Activated CD4-positive, alpha-beta T cell treated with anti-CD3 and anti-CD28 coated beads, Interleukin-2, amount 50 U/mL, for 24 hours (primary cell): ENCODE results near the gene C4orf46.

Source experiments
- DNase-seq, 2 donors: peaks; one replicate each; pipeline ENCODE4 v3.0.0-alpha.2; 2020; ENCODE audit warnings: low read depth in 1 of 2, low spot score in 1 of 2

C4orf46 gene

DNA sequence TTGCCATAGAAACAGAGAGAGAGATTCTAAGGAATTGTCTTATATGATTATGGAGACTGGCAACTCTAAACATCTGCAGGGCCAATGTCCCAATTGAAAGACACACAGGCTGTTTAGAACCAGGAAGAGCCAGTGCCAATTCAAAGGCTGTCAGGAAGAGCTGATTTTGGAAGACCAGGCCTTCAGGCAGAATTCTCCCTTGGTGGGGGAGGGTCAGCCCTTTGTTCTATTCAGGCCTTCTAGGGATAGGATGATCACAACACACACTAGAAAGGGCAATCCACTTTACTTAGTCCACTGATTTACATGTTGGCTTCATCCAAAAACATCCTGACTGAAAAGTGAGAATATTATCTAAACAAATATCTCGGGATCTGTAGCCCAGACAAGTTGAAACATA is 15.2 kb downstream of the C4orf46 start:
- DNase-seq = no peak

DNA sequence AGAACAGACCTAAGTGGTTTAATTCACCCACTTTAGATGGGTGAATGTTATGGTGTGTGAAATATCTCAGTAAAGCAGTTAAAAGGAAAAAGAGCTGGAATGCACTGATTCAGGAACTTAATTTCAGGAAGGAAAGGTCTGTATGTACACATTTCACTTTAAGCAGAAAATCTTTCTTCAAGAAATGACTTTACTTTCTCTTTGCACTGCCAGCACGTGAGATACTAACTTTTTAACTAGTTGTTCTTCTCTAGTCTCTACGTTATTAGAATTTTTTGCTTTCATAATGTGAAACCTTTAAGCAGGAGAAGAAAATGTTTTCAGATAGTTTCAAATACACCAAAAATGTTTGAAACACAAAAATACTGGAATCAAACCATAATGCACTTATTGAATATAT is 18.8 kb downstream of the C4orf46 start:
- no peak for DNase-seq

DNA sequence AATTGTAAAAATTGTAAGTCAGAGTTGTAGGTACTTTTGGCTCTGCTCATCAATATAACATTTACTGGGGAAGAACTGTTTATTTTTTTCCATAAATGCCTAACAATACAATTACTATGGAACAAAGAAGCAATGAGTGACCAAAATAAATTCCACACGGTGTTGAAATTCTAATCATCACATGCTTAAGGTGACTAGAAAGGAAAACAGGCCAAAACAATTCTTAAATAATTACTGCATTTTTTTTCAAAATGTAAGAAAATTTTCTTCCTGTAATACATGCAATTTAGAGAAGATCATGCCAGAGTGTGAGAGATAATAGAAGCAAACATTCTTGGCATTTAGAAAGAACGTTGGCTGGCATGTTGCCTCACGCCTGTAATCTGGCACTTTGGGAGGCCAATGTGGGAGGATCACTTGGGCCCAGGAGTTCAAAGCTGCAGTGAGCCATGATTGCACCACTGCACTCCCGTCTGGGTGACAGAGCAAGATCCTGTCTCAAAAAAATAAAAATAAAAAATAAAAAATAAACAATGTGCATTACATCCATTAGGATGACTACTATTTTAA is 22.5 kb downstream of the C4orf46 start:
- DNase-seq = no peak

DNA sequence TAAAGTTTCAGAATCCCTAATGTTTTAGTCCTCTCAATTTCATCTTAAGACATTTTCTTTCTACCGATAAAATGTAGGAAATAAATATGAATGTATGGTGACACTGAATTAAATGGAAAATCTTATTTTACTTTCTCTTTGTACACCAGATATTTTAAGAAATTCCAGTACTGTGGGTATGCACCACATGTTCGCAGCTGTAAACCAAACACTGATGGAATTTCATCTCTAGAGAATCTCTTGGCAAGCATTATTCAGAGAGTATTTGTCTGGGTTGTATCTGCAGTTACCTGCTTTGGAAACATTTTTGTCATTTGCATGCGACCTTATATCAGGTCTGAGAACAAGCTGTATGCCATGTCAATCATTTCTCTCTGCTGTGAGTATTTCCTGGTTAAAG is 26.9 kb downstream of the C4orf46 start:
- DNase-seq = no peak

DNA sequence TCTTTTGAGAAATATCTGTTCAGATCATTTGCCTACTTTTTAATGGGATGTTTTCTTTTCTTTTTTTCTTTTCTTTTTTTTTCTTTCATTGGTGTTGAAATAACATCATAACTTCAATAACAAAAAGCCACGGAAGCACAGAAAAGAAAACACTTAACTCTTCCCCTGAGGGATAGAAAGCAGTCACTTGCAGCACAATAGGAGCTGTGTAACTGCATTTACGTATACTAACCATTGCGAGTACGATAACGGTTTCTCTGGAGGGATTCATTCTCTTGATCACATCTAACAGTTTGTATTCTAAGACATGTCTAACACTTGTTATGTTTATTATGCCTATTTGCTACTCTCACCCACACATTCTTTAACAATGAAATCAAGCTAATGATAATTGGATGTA is 27.3 kb downstream of the C4orf46 start:
- no peak for DNase-seq

DNA sequence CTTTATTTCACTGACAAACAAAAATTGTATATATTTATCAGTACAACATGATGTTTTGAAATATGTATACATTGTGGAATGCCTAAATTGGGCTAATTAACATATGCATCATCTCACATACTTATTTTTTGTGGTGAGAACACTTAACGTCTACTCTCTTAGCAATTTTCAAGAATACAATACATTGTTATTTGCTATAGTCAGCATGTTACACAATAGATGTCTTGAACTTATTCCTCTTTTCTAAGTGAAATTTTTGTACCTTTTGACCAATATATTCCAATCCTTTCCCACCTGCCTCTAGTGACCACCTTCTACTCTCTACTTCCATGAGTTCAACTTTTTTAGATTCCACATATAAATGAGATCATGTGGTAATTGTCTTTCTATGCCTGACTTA is 35.1 kb downstream of the C4orf46 start:
- no peak for DNase-seq

DNA sequence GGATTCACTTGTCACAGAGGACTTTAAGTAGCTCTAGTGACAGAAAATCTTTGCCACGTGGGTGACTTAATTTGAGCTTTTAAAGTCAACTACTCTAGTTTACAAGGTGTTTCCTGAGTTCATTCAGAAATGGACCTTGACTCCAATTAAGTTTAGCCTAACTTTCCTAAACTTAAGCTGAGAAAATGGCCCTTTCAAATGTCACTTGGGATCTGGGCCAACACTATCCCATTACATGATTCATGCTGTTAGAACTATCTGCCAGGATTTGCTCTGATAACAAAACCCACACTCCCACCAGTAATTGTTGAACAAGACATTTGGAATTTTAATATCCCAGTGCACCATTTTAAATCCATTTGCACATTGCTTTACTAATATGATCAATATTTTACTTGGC is 40.8 kb downstream of the C4orf46 start:
- no peak for DNase-seq

DNA sequence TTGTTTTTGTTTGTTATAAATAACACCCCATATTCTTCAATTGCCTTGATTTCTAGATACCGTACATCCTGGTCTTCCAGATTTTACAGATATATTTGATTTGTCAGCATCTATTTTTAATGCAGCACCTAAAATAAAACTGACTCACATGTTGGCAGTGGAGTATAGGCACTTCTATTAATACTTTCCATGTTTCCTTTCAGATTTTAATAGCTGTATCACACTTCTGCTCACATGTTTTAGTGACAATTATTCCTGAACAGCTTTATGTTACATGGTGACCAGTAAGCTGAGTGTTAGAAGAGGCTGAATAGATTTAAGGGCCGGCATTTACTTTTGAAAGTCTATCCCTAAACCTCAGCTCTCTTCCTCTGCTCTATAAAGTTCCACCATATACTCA is 46.1 kb downstream of the C4orf46 start:
- no peak for DNase-seq

DNA sequence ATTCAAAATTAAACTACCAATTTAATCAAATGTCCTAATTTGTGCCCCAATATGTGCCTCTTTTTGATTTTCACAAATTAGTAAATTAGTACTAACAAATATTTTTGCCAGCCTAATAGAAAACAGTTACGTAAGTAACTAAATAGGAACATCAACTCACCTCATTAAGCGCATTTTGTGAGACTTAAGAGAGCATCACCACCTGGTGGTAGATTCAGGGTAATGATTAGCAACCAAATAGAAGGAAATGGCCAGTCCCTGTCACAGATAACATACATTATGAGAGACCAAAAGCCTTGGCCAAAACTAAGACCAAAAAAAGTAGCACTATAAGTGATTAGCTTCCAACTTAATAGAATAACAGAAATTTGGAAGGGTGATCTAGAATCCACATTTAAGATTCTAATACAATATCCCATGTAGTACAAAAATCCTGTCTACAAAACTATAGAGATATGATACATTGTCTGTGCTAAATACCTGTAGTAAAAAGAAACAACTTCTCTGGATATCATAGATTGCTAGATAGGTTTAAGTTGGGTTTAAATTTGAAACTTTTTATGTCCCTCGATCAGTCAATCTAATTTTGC is 46.7 kb downstream of the C4orf46 start:
- DNase-seq = no peak

DNA sequence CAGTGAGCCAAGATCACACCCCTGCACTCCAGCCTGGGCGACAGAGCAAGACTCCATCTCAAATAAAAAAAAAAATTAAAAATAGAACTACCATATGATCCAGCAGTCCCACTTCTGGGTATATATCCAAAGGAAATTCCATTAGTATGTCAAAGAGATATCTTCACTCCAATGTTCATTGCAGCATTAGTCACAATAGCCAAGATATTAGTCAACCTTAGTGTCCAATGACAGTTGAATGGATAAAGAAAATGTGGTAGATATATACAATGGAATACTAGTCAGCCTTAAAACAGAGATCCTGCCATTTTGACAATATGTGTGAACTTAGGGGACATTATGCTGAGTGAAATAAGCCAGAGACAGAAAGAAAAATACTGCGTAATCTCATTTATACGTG is 49.4 kb downstream of the C4orf46 start:
- DNase-seq = no peak

DNA sequence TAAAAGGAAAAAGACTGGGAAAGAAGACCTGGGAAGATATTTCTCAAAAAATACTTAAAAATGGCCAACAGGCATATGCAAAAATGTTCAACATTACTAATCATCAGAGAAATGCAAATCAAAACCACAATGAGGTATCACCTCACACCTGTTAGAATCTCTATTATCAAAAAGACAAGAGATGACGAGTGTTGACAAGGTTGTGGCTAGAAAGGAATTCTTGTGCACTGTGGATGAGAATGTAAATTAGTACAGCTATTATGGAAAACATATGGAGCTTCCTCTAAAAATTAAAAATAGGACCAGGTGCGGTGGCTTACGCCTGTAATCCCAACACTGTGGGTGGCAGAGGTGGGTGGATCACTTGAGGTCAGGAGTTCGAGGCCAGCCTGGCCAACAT is 50.0 kb downstream of the C4orf46 start:
- DNase-seq = no peak

DNA sequence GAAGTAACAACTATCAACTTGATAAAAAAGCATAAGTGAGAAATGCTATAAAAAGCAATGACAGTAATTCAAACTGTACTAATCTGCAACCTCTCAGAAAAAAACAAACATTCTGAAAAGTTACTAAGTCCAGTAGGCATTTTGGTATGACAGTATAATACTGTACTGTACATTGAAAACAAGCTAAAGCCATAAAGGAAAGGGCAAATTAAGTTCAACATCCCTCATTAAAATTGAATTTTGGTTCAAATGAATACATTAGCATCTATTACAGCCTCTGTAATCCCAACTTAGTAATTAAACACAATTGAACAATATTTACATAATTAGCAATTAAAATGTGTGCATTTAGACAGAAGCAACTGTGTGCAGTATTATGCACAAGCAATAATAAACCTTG is 53.7 kb downstream of the C4orf46 start:
- no peak for DNase-seq
